PC-9 (cell line): ENCODE measurements around the gene ADAP1. TPM values are rescaled to one million over a fixed set of nuclear protein-coding genes. Genes with fewer than 3 reads are reported as not detected.

Experiments
- BruUV-seq: library from RNA; stranded (reverse); fragments of 400-500 nt; replicated peaks from 2 replicates; lab custom pipeline; 2021; lab: Mats Ljungman, UMichigan
- CTCF ChIA-PET: fragments of 300-600 bp; sonication (Branson Sonifier 250); formaldehyde crosslinking; loops from one replicate; lab custom pipeline; 2022; ENCODE audit warnings: antibody characterized with exemption; lab: Charles Lee
- POLR2A ChIA-PET: fragments of 300-600 bp; sonication (Branson Sonifier 250); formaldehyde crosslinking; loops from one replicate; lab custom pipeline; 2022; ENCODE audit warnings: antibody characterized with exemption; ENCODE audit not compliant: unreplicated experiment; lab: Charles Lee
- DNase-seq, 2 experiments: peaks; one replicate each; pipeline versions ENCODE4 v3.0.0 to v3.0.0-alpha.2; 2015 to 2022; ENCODE audit warnings: mixed read lengths in 1 of 2
- H2AFZ ChIP-seq: fragments of 200-600 bp; sonication (generic); 2 replicates; pipeline ENCODE4 v1.8.1; 2017; ENCODE audit warnings: antibody characterized with exemption
- H3F3A ChIP-seq: fragments of 200-600 bp; sonication (generic); 2 replicates; pipeline ENCODE4 v1.8.1; 2017; ENCODE audit warnings: antibody characterized with exemption, mild to moderate bottlenecking, low read depth; ENCODE audit not compliant: insufficient read depth
- H3K27ac ChIP-seq: fragments of 200-600 bp; sonication (generic); 2 replicates; pipeline ENCODE4 v1.6.1; 2016; ENCODE audit warnings: mixed run types
- H3K27me3 ChIP-seq: fragments of 200-600 bp; sonication (generic); 2 replicates; pipeline ENCODE4 v1.6.1; 2016; ENCODE audit warnings: low read depth, mixed run types; ENCODE audit not compliant: insufficient read depth
- H3K36me3 ChIP-seq: fragments of 200-600 bp; sonication (generic); 2 replicates; pipeline ENCODE4 v1.6.1; 2016; ENCODE audit warnings: low read depth, mixed run types
- H3K4me1 ChIP-seq: fragments of 200-600 bp; sonication (generic); replicated peaks from 2 replicates; pipeline ENCODE4 v1.6.1; 2016; ENCODE audit warnings: mixed run types; ENCODE audit not compliant: insufficient read depth
- H3K4me2 ChIP-seq: fragments of 200-600 bp; sonication (generic); 2 replicates; pipeline ENCODE4 v1.6.1; 2017; ENCODE audit warnings: mixed run types
- H3K4me3 ChIP-seq: fragments of 200-600 bp; sonication (generic); 2 replicates; pipeline ENCODE4 v1.6.1; 2016; ENCODE audit warnings: mixed run types
- H3K79me2 ChIP-seq: fragments of 200-600 bp; sonication (generic); 2 replicates; pipeline ENCODE4 v1.6.1; 2017; ENCODE audit warnings: low read depth, mixed run types
- H3K9me2 ChIP-seq: fragments of 200-600 bp; sonication (generic); 2 replicates; pipeline ENCODE4 v1.8.1; 2017; ENCODE audit warnings: mild to moderate bottlenecking; ENCODE audit not compliant: insufficient read depth
- H3K9me3 ChIP-seq: fragments of 200-600 bp; sonication (generic); 2 replicates; pipeline ENCODE4 v1.8.1; 2016; ENCODE audit warnings: low read depth; ENCODE audit not compliant: insufficient read depth
- H4K20me1 ChIP-seq: fragments of 200-600 bp; sonication (generic); 2 replicates; pipeline ENCODE4 v1.8.1; 2017; ENCODE audit not compliant: insufficient read depth
- EZH2 ChIP-seq: fragments of 200-600 bp; sonication (generic); IDR thresholded peaks from 2 replicates; pipeline ENCODE4 v1.8.0; 2017; ENCODE audit warnings: antibody characterized with exemption, low read depth
- intact Hi-C: fragments of 100-400 bp; cut with micrococcal nuclease; formaldehyde crosslinking; loops from one replicate; pipeline ENCODE4 v1.10.0; 2022; ENCODE audit not compliant: unreplicated experiment
- total RNA-seq: library from RNA; stranded (reverse); gene quantifications from 2 replicates; pipeline ENCODE4 v1.2.3, GENCODE V29; 2021
- TF ChIP-seq, protein P1 (sequence below): fragments of 200-600 bp; sonication (generic); conservative IDR thresholded peaks from 2 replicates; pipeline ENCODE4 v1.6.1; 2017; ENCODE audit warnings: mixed run types, antibody characterized with exemption, mild to moderate bottlenecking, moderate library complexity

The ADAP1 gene
- total RNA-seq, 1 experiment from 2014 or later, result 73.9 TPM

DNA sequence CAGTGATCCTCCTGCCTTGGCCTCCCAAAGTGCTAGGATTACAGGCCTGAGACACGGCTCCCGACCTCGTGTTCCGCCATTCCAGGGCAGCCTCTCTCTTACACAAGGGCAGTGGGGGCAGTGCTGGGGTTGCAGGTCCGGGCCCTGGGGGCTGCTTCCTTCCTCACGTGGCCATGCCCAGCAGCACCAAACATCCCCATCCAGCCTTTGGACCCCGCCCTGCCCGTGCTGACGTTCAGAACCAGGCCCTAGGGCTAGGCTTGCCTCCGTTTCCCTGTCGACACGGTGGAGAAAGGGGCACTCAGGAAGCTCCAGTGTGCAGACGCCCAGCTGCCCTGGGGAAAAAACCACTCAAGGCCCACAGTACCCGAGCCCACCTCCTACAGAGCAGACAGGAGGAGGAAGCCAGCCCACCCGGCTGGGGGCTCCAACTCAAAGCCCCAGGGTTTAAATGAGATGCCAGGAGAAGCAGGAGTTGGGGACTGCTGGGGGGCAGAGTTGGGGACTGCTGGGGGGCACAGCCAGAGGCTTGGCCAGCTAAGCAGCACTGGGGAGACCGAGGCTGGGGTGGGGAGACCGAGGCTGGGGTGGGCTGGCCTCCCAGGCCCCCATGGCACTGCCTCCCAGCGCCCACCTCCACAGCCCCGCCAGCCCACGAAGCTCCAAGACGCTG is 35.9 kb downstream of the ADAP1 start:
- H3K4me1 ChIP-seq, result peaks cover 12% of the 10 kb centered on the region
- no peaks in the 10 kb centered on the region for H3K27me3 ChIP-seq
- POLR2A ChIA-PET, result no interaction called here
- peaks cover 6% of the 10 kb centered on the region; the same call in 1 of the 2 replicates for H3F3A ChIP-seq
- H3K9me2 ChIP-seq, result no peaks in the 10 kb centered on the region
- no peak overlapping the region for H3K27ac ChIP-seq
- no peaks in the 10 kb centered on the region for H3K36me3 ChIP-seq
- DNase-seq, result no peak
- no peak overlapping the region for H3K4me2 ChIP-seq
- CTCF ChIA-PET, result no interaction called here
- no peak overlapping the region for H2AFZ ChIP-seq
- BruUV-seq, result no TSS peak
- H3K79me2 ChIP-seq, result no peaks in the 10 kb centered on the region
- no peaks in the 10 kb centered on the region for H3K9me3 ChIP-seq
- no peaks in the 10 kb centered on the region for H4K20me1 ChIP-seq
- no peak overlapping the region for H3K4me3 ChIP-seq
- no peak for TF ChIP-seq EZH2
- TF ChIP-seq, protein P1, sequence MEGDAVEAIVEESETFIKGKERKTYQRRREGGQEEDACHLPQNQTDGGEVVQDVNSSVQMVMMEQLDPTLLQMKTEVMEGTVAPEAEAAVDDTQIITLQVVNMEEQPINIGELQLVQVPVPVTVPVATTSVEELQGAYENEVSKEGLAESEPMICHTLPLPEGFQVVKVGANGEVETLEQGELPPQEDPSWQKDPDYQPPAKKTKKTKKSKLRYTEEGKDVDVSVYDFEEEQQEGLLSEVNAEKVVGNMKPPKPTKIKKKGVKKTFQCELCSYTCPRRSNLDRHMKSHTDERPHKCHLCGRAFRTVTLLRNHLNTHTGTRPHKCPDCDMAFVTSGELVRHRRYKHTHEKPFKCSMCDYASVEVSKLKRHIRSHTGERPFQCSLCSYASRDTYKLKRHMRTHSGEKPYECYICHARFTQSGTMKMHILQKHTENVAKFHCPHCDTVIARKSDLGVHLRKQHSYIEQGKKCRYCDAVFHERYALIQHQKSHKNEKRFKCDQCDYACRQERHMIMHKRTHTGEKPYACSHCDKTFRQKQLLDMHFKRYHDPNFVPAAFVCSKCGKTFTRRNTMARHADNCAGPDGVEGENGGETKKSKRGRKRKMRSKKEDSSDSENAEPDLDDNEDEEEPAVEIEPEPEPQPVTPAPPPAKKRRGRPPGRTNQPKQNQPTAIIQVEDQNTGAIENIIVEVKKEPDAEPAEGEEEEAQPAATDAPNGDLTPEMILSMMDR, result no peak
- intact Hi-C loops, result no loop called here

DNA sequence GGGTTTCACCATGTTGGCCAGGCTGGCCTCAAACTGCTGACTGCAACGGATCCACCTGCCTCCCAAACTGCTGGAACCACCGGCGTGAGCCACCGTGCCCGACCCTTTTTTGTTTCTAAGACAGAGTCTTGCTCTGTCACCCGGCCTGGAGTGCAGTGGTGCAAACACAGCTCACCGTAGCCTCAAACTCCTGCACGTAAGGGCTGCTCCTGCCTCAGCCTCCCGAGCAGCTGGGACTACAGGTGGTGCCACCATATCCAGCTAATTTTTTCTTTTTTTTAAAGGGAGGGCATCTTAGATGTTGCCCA is 36.4 kb downstream of the ADAP1 start:
- no peak overlapping the region for H3K4me2 ChIP-seq
- CTCF ChIA-PET, result no interaction called here
- no peaks in the 10 kb centered on the region for H3K27me3 ChIP-seq

DNA sequence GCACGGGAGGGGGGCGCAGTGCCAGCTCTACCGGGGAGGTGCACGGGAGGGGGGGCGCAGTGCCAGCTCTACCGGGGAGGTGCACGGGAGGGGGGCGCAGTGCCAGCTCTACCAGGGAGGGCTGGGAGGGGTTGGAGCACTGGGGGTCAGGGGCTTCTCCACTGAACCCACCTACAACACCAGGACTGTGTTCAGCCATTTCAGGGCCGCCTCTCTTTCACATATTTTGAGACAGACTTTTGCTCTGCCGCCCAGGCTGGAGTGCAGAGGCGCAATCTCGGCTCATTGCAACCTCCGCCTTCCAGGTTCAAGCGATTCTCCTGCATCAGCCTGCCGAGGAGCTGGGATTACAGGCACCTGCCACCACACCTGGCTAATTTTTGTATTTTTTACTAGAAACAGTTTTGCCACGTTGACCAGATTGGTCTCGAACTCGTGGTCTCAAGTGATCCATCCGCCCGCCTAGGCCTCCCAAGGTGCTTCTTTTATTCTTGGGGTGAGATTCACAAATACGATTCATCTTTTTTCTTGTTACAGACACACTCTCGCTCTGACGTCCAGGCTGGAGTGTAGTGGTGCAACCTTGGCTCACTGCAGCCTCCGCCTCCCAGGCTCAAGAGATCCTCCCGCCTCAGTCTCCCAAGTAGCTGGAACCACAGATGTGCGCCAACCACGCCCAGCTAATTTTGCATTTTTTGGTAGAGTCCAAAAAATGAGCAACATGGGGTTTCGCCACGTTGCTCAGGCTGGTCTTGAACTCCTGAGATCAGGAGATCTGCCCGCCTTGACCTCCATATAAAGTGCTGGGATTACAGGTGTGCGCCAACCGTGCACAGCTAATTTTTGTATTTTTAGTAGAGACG is 37.0 kb downstream of the ADAP1 start:
- intact Hi-C loops, result no loop called here
- H3K9me2 ChIP-seq, result no peaks in the 10 kb centered on the region
- ChIA-PET POLR2A (no interaction called here), CTCF (no interaction called here)
- H3F3A ChIP-seq, result peaks cover 15% of the 10 kb centered on the region
- H3K36me3 ChIP-seq, result no peaks in the 10 kb centered on the region
- H3K27me3 ChIP-seq, result no peaks in the 10 kb centered on the region
- no peak overlapping the region for H3K4me3 ChIP-seq
- no peaks in the 10 kb centered on the region for H3K9me3 ChIP-seq
- no peaks in the 10 kb centered on the region for H3K79me2 ChIP-seq
- no peak overlapping the region for H3K4me2 ChIP-seq
- no peaks in the 10 kb centered on the region for H4K20me1 ChIP-seq
- DNase-seq, result no peak
- BruUV-seq, result no TSS peak
- TF ChIP-seq EZH2, result no peak
- TF ChIP-seq, protein P1, result no peak
- no peak overlapping the region for H2AFZ ChIP-seq
- H3K27ac ChIP-seq, result no peak overlapping the region
- H3K4me1 ChIP-seq, result peaks cover 12% of the 10 kb centered on the region

More for the DNA sequence above, 36.4 kb downstream of the ADAP1 start:
- no peak for DNase-seq
- Histone ChIP-seq H3F3A (peaks cover 9% of the 10 kb centered on the region; the same call in 1 of the 2 replicates), H3K4me1 (peaks cover 12% of the 10 kb centered on the region), H4K20me1 (no peaks in the 10 kb centered on the region), H3K79me2 (no peaks in the 10 kb centered on the region), H3K4me3 (no peak overlapping the region), H3K27ac (no peak overlapping the region), H3K9me2 (no peaks in the 10 kb centered on the region), H3K36me3 (no peaks in the 10 kb centered on the region), H2AFZ (no peak overlapping the region), H3K9me3 (no peaks in the 10 kb centered on the region)
- no TSS peak for BruUV-seq
- TF ChIP-seq, protein P1, result no peak
- no peak for TF ChIP-seq EZH2
- POLR2A ChIA-PET, result no interaction called here
- intact Hi-C loops, result no loop called here
